Measurements from ENCODE around the gene SLC50A1.
A peak's percentile ranks its signal among the peaks of the same experiment; 100 is the strongest.

The SLC50A1 gene

GRCh38 chr1:155175281-155175926, 39.8 kb downstream of the SLC50A1 start:
- no peak for TF ChIP-seq CTCF (IDR thresholded peaks at IDR 0.05; ENCODE audit: low read depth, low read length)
- in situ Hi-C loops (cut with HindIII; ENCODE audit: low sequenced_read_pairs): no loop called here
- peak overlapping the region; percentile 92 for H3K4me3 ChIP-seq (ENCODE audit: low read depth, low read length)
- DNase-seq (ENCODE audit: low read depth, low spot score): no peak

GRCh38 chr1:155175927-155176371, 40.3 kb downstream of the SLC50A1 start:
- in situ Hi-C loops (cut with HindIII; ENCODE audit: low sequenced_read_pairs): no loop called here
- TF ChIP-seq CTCF (IDR thresholded peaks at IDR 0.05; ENCODE audit: low read depth, low read length): peak; percentile 4
- H3K4me3 ChIP-seq (ENCODE audit: low read depth, low read length): no peak overlapping the region
- DNase-seq (ENCODE audit: low read depth, low spot score): no peak

- peak; percentile 56 for DNase-seq (ENCODE audit: low read depth, low spot score)
- in situ Hi-C loops (cut with HindIII; ENCODE audit: low sequenced_read_pairs): no loop called here
- peak; percentile 92 for TF ChIP-seq CTCF (IDR thresholded peaks at IDR 0.05; ENCODE audit: low read depth, low read length)
- no peak overlapping the region for H3K4me3 ChIP-seq (ENCODE audit: low read depth, low read length)
These were observed 41.0 kb downstream of the SLC50A1 start for GRCh38 chr1:155176544-155177071.

- H3K4me3 ChIP-seq (ENCODE audit: low read depth, low read length): no peak overlapping the region
- TF ChIP-seq CTCF (IDR thresholded peaks at IDR 0.05; ENCODE audit: low read depth, low read length): no peak
- in situ Hi-C loops (cut with HindIII; ENCODE audit: low sequenced_read_pairs): no loop called here
- DNase-seq (ENCODE audit: low read depth, low spot score): no peak
These were observed 41.7 kb downstream of the SLC50A1 start for GRCh38 chr1:155177192-155177917.

GRCh38 chr1:155177918-155178281, 42.2 kb downstream of the SLC50A1 start:
- DNase-seq (ENCODE audit: low read depth, low spot score): no peak
- in situ Hi-C loops (cut with HindIII; ENCODE audit: low sequenced_read_pairs): no loop called here
- TF ChIP-seq CTCF (IDR thresholded peaks at IDR 0.05; ENCODE audit: low read depth, low read length): no peak

GRCh38 chr1:155178441-155179111, 42.9 kb downstream of the SLC50A1 start:
- TF ChIP-seq CTCF (IDR thresholded peaks at IDR 0.05; ENCODE audit: low read depth, low read length): no peak
- no peak for DNase-seq (ENCODE audit: low read depth, low spot score)
- no peak overlapping the region for H3K4me3 ChIP-seq (ENCODE audit: low read depth, low read length)
- in situ Hi-C loops (cut with HindIII; ENCODE audit: low sequenced_read_pairs): no loop called here

More at GRCh38 chr1:155177918-155178281, 42.2 kb downstream of the SLC50A1 start:
- no peak overlapping the region for H3K4me3 ChIP-seq (ENCODE audit: low read depth, low read length)

Data from astrocyte of the spinal cord (primary cell).